Stomach (tissue), 9 donors: ENCODE data around the gene ABCD3. TPM values are rescaled to one million over a fixed set of nuclear protein-coding genes. Genes with fewer than 3 reads are reported as not detected.
"Not testable (repeated sequence)": the region's sequence is repeated elsewhere in the genome, so short reads cannot be mapped to it uniquely, and the experiment has no call there.

Source experiments
- DNase-seq, 2 donors: peaks; one replicate each; pipeline versions ENCODE4 v3.0.0 to v3.0.0-alpha.2; 2013 to 2019
- H3K27ac ChIP-seq, 5 donors: fragments of 200-600 bp in 4 of 5; sonication (generic) in 4 of 5; one replicate each; pipeline ENCODE4 v1.5.1; 2013 to 2019; ENCODE audit warnings: mild to moderate bottlenecking in 1 of 5, moderate library complexity in 1 of 5
- H3K27me3 ChIP-seq, 3 donors: fragments of 200-600 bp; sonication (generic); one replicate each; pipeline ENCODE4 v1.5.1; 2017 to 2019; ENCODE audit warnings: mixed run types in 1 of 3
- H3K36me3 ChIP-seq, 4 donors: fragments of 200-600 bp; sonication (generic); 1 replicate in 3 of 4; 2 replicates in 1 of 4; pipeline ENCODE4 v1.5.1; 2016 to 2019
- H3K4me1 ChIP-seq, 4 donors: fragments of 200-600 bp; sonication (generic); one replicate each; pipeline ENCODE4 v1.5.1; 2016 to 2019
- H3K4me3 ChIP-seq, 4 donors: fragments of 200-600 bp; sonication (generic) in 3 of 4; one replicate each; pipeline ENCODE4 v1.5.1; 2016 to 2019; ENCODE audit warnings: mild to moderate bottlenecking in 1 of 4
- H3K9me3 ChIP-seq, 4 donors: fragments of 200-600 bp; sonication (generic); one replicate each; pipeline ENCODE4 v1.5.1; 2016 to 2019
- EP300 ChIP-seq: sonication (generic); formaldehyde crosslinking; IDR thresholded peaks from one replicate; pipeline ENCODE4 v1.6.1; 2017; ENCODE audit warnings: antibody characterized with exemption
- POLR2A ChIP-seq, 4 donors: fragments of 450-650 bp; IDR thresholded peaks; one replicate each; pipeline ENCODE4 v1.6.1; 2016; ENCODE audit warnings: antibody characterized with exemption in 4 of 4, control low read depth in 2 of 4, mild to moderate bottlenecking in 1 of 4, moderate library complexity in 1 of 4
- POLR2AphosphoS5 ChIP-seq, 3 donors: sonication (generic); formaldehyde crosslinking; IDR thresholded peaks; one replicate each; pipeline ENCODE4 v1.6.1; 2016; ENCODE audit warnings: antibody characterized with exemption in 3 of 3
- whole genome bisulfite sequencing, 5 donors: extraction: QIAGEN DNeasy Blood & Tissue Kit in 3 of 5; methylation state at CpG; one replicate each; pipeline versions ENCODE4 v1.1.5 to v1.1.7; 2013 to 2018; 5-methylcytosine and 5-hydroxymethylcytosine counted together
- intact Hi-C: fragments of 100-400 bp; cut with DNase I; formaldehyde crosslinking; loops from one replicate; pipeline ENCODE4 v1.15.1; 2023; ENCODE audit warnings: low total_unique reads
- polyA plus RNA-seq, 3 donors: library from polyadenylated mRNA; stranded (reverse); fragments of 200-250 nt; gene quantifications; one replicate each; pipeline ENCODE4 v1.2.3, GENCODE V29; 2013
- total RNA-seq, 5 donors: library from RNA; depleted of rRNA; stranded (reverse); fragments of >200 nt; gene quantifications; one replicate each; pipeline versions ENCODE4 v1.1.0 to v1.2.3, GENCODE V29; 2014 to 2016
- TF ChIP-seq, protein P1 (sequence below), 7 experiments: fragments of 450-650 bp in 4 of 7; fragments of 200-600 bp in 3 of 7; sonication (generic) in 3 of 7; IDR thresholded peaks; one replicate each; pipeline ENCODE4 v1.5.1; 2016 to 2019; ENCODE audit warnings: antibody characterized with exemption in 7 of 7, control low read depth in 2 of 7, mild to moderate bottlenecking in 1 of 7
- donor health status: healthy with polysubstance abuse.
- donor health status: Bipolar disorder and iron deficiency.
- donor health status: healthy.

ABCD3 gene
- total and polyA plus RNA-seq, 8 donors = 8.8 to 124 (median 18.4) TPM

DNA sequence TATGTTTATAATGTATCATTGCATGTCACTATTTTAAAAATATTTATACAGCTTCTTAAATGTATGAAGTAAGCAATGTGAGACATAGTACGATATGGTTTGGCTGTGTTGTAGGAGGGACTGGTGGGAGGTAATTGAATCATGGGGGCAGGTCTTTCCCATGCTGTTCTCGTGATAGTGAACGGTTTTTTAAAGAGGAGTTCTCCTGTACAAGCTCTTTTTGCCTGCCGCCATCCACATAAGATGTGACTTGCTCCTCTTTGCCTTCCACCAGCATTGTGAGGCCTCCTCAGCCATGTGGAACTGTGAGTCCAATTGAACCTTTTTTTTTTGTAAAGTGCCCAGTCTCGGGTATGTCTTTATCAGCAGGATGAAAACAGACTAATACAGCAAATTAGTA is 10.3 kb downstream of the ABCD3 start:
- 58 to 77% (median 62%) methylated on average over 5 of the region's 5 CpGs for WGBS, 5 donors
- Histone ChIP-seq H3K27ac (peak overlapping the region; percentile 32 to 82 (median 46)), H3K27me3 (no peaks in the 10 kb centered on the region), H3K4me1 (peaks cover 27 to 67% (median 47%) of the 10 kb centered on the region in 4 donors), H3K4me3 (no peak overlapping the region), H3K9me3 (peaks cover 0 to 3% (median 0%) of the 10 kb centered on the region in 4 donors), H3K36me3 (no peaks in the 10 kb centered on the region)
- intact Hi-C loops = no loop called here
- TF ChIP-seq POLR2AphosphoS5 (IDR thresholded peaks at IDR 0.05) = no peak
- TF ChIP-seq, protein P1, sequence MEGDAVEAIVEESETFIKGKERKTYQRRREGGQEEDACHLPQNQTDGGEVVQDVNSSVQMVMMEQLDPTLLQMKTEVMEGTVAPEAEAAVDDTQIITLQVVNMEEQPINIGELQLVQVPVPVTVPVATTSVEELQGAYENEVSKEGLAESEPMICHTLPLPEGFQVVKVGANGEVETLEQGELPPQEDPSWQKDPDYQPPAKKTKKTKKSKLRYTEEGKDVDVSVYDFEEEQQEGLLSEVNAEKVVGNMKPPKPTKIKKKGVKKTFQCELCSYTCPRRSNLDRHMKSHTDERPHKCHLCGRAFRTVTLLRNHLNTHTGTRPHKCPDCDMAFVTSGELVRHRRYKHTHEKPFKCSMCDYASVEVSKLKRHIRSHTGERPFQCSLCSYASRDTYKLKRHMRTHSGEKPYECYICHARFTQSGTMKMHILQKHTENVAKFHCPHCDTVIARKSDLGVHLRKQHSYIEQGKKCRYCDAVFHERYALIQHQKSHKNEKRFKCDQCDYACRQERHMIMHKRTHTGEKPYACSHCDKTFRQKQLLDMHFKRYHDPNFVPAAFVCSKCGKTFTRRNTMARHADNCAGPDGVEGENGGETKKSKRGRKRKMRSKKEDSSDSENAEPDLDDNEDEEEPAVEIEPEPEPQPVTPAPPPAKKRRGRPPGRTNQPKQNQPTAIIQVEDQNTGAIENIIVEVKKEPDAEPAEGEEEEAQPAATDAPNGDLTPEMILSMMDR (IDR thresholded peaks at IDR 0.05) = no peak
- no peak for TF ChIP-seq EP300
- TF ChIP-seq POLR2A (IDR thresholded peaks at IDR 0.05) = no peak
- no peak for DNase-seq

DNA sequence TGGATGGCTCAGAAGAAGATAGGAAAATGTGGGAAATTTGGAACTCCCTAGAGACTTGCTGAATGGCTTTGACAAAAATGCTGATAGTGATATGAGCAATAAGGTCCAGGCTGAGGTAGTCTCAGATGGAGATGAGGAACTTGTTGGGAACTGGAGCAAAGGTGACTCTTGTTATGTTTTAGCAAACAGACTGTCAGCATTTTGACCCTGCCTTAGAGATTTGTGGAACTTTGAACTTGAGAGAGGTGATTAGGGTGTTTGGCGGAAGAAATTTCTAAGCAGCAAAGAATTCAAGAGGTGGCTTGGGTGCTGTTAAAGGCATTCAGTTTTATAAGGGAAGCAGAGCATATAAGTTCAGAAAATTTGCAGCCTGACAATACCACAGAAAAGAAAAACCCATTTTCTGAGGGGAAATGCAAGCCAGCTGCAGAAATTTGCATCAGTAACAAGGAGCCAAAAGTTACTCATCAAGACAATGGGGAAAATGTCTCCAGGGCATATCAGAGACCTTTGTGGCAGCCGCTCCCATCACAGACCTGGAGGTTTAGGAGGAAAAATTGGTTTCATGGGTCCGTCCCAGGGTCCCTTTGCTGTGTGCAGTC is 10.8 kb downstream of the ABCD3 start:
- H3K9me3 ChIP-seq, H3K4me3 ChIP-seq, DNase-seq, H3K36me3 ChIP-seq, H3K27me3 ChIP-seq, intact Hi-C loops: not testable (repeated sequence)
- Histone ChIP-seq H3K4me1 (peaks cover 21 to 66% (median 42%) of the 10 kb centered on the region in 4 donors), H3K27ac (peak overlapping the region; percentile 32 to 82 (median 46))
- WGBS, 5 donors = 76 to 92% (median 85%) methylated on average over 3 of the region's 3 CpGs
- peak in 2 of 3 donors; percentile 10 to 38 for TF ChIP-seq POLR2AphosphoS5 (IDR thresholded peaks at IDR 0.05)

DNA sequence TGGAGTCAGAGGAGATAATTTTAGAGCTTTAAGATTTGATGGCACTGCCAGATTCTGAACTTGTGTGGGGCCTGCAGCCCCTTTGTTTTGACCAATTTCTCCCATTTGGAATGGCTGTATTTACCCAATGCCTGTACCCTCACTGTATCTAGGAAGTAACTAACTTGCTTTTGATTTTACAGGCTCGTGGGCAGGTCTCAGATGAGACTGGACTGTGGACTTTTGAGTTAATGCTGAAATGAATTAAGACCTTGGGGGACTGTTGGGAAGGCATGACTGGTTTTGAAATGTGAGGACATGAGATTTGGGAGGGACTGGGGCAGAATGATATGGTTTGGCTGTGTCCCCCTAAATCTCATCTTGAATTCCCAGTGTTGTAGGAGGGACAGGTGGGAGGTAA is 11.9 kb downstream of the ABCD3 start:
- H3K9me3 ChIP-seq, H3K36me3 ChIP-seq, intact Hi-C loops, H3K27me3 ChIP-seq, DNase-seq, H3K4me3 ChIP-seq: not testable (repeated sequence)
- H3K27ac ChIP-seq = peak overlapping the region in 1 of 5 donors; percentile 82
- peaks cover 12 to 64% (median 37%) of the 10 kb centered on the region in 4 donors for H3K4me1 ChIP-seq
- 53 to 88% (median 79%) methylated on average over 1 of the region's 1 CpG for WGBS, 5 donors

DNA sequence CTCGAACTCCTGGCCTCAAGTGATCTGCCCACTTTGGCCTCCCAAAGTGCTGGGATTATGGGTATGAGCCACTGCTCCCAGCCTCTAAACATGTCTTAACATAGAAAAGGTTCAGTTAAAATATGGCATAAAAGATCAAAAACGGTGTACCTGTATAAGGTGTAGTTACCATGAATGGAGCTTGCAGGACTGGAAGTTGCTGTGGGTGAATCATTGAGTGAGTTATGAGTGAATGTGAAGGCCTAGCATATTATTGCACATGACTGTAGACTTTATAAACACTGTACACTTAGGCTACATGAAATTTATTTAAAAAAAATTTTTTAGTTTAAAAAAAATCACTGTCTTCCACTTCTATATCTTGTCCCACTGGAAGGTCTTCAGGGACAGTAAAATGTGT is 15.7 kb downstream of the ABCD3 start:
- H3K4me3 ChIP-seq = no peak overlapping the region
- intact Hi-C loops = no loop called here
- WGBS, 5 donors = 94 to 100% (median 95%) methylated on average over 2 of the region's 2 CpGs
- no peaks in the 10 kb centered on the region for H3K27me3 ChIP-seq
- no peak for DNase-seq
- no peaks in the 10 kb centered on the region for H3K36me3 ChIP-seq
- peaks cover 0 to 15% (median 4%) of the 10 kb centered on the region in 4 donors for H3K9me3 ChIP-seq
- TF ChIP-seq EP300 = no peak
- TF ChIP-seq POLR2A (IDR thresholded peaks at IDR 0.05) = no peak
- TF ChIP-seq POLR2AphosphoS5 (IDR thresholded peaks at IDR 0.05) = no peak
- TF ChIP-seq, protein P1 (IDR thresholded peaks at IDR 0.05) = no peak
- peaks cover 6 to 44% (median 26%) of the 10 kb centered on the region in 4 donors for H3K4me1 ChIP-seq
- H3K27ac ChIP-seq = no peak overlapping the region

DNA sequence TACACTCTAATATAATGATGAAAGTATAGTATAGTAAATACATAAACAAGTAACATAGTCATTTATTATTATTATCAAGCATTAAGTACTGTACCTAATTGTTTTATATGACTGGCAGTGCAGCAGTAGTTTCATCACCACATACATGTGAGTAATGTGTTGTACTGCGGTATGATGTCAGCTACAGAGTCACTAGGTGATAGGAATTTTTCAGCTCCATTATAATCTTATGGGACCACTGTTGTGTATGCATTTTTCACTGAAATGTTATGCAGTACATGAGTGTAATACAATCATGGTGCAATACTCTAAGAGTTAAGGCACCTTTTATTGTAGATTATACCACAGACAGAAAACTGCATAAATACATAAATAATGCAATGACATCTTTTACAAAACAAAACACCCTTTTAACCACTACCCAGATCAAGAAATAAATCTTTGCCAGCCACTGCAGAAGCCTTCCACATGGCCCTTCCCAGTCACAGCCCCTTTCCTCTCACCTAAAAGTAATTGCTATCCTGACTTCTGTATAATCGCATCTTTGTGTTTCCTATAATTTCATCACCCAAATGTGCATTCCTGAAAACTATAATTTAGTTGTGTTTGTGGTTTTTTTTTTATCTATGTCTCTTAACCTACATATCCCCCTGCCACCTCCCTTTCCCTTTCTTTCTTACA is 16.3 kb downstream of the ABCD3 start:
- intact Hi-C loops = no loop called here

More for the DNA sequence above, 16.3 kb downstream of the ABCD3 start:
- Histone ChIP-seq H3K4me3 (no peak overlapping the region), H3K4me1 (peaks cover 5 to 44% (median 25%) of the 10 kb centered on the region in 4 donors), H3K9me3 (peaks cover 0 to 15% (median 4%) of the 10 kb centered on the region in 4 donors), H3K36me3 (no peaks in the 10 kb centered on the region), H3K27me3 (no peaks in the 10 kb centered on the region), H3K27ac (no peak overlapping the region)
- DNase-seq = no peak
- TF ChIP-seq POLR2AphosphoS5 (IDR thresholded peaks at IDR 0.05) = no peak
- no peak for TF ChIP-seq POLR2A (IDR thresholded peaks at IDR 0.05)
- no peak for TF ChIP-seq EP300
- TF ChIP-seq, protein P1 (IDR thresholded peaks at IDR 0.05) = no peak
- 94 to 97% (median 96%) methylated on average over 2 of the region's 2 CpGs for WGBS, 5 donors
